NCI-H345 (cell line): ENCODE measurements around the gene PLCB1.

Experiments
- DNase-seq: peaks from one replicate; lab custom pipeline; 2025; lab: John Stamatoyannopoulos, UW

PLCB1 gene

GRCh38 chr20:8246153-8246552 lies 114.1 kb downstream of the PLCB1 start:
- no peak for DNase-seq

- DNase-seq = no peak
Measured at GRCh38 chr20:8246716-8247115, 114.7 kb downstream of the PLCB1 start.

DNA sequence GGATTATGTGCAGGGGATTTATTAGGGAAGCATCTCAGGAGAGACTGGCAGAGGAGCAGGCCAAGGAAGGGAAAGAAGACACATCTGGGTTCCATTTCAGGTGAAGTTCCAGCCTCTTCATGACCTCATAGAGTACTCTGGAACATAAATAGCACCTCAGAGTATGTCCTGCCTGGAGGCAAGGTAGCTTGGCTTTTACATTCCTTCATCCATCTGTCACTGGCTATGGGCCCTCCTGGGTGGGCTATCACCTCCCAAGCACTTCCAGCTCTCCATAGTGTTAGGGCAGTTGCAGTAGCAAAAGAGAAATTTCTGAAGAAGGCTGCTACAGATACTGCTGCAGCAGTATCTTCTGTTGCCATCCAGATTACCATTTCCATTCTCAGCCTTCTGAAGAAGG lies 116.0 kb downstream of the PLCB1 start:
- DNase-seq = no peak

DNA sequence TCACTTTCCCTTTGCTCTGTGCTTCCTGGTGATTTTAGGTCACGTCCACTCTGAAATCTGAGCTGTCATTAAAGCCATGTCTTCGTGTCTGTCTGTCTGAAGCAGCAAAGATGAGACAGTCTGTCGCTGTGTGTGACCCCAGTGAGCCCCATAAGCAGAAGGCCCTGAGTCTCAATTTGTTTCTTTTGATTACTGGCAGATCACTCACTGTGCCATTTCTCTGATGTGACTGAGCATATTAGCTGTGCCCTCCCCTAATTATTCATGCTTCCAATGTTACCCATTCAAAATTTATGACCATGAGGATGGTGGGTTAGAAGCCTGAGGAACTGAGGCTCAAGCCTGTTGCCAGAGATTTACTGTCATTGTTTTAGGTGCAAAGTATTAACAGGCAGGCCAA lies 117.6 kb downstream of the PLCB1 start:
- DNase-seq = no peak

DNA sequence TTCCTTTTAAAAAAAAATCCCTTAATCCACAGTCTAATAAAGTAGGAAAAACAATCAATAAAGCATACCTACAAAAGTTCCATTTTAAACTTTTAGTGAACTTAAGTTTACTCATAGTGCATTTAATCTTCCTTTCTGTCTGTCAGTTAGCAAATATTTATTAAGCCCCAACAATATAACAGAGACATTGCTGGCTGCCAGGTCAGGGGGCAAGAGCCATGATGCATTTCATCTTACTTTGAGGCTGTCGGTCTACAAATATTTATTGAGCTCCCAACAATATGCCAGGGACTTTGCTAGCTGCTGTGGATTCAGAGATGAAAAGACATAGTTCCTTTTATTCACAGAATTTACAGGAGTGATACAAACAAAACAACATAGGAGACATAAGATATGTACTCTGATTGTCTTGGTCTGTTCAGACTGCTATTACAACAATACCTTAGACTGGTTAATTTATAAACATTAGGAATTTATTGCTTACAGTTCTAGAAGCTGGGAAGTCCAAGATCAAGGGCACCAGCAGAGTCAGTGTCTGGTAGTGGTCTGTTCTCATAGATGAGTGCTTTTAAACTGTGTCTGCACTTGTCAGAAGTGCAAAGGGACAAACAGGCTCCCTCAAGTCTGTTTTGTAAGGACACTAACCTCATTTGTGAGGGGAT lies 118.6 kb downstream of the PLCB1 start:
- no peak for DNase-seq

GRCh38 chr20:8251201-8251575 lies 119.1 kb downstream of the PLCB1 start:
- no peak for DNase-seq

GRCh38 chr20:8254911-8255582 lies 123.0 kb downstream of the PLCB1 start:
- no peak for DNase-seq

DNA sequence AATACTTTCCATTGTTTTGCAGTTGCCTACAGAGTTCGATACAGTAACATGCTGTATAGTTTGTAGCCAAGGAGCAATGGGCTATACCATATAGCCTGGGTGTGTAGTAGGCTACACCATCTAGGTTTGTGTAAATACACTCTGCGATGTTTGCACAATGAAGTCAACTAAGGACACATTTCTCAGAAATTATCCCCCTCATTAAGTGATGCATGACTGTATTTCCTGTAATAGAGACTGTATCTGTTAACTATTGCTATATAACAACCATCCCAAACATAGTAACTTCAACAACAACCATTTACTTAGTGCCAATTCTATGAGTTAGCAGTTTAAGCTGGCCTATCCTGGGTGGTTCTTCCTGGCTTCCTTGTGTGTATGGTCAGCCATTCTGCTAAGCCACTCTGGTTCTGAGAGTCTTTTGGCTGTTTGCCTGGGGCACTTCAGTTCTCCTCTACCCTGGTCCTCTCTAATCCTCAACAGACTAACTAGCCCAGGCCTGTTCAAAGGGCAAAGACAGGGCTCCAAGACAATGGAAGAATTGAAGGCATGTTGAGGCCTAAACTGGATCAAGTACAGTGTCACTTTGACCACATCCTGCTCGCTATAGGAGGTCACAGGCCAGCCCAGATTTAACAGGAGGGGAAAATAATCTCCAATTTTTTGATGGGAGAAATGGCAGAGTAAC lies 124.0 kb downstream of the PLCB1 start:
- DNase-seq = peak; percentile 27

- DNase-seq = no peak
Measured at GRCh38 chr20:8260837-8261251, 128.8 kb downstream of the PLCB1 start.

GRCh38 chr20:8262721-8263120 lies 130.7 kb downstream of the PLCB1 start:
- no peak for DNase-seq

DNA sequence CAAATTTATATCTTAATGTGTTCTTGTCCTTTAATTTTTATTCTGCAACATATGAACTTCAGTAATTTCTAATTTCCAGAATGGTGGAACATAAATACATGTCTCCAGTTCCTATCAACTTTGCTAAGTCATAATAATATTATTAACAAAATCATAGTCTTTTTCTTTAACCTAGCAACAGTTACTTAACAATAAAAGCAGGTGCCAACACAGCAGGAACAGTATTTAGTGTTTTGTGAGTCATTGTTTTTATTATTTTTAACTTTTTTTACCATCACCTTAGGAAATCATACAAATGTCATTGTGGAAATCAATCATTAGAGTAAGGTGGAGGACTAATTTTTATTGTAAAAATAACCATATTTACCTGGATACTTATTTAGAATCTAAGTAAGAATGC lies 133.5 kb downstream of the PLCB1 start:
- DNase-seq = no peak

DNA sequence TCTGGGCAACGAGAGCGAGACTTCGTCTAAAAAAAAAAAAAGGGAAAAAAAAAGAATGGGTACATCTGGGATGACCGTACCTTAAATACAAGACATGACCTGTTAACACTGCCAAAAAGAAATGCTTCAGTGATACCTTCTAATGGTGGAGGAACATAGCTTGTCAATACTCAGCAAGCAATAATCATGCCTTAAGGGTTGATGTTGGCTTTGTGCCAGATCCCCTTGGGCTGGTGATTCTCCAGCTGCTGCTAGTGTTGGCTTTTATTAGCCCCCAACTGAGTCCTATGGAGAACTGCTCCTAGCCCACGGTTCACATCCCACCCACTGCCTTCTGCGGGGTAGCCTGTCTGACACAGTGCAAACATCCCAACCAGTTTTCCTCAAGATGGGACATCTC lies 134.9 kb downstream of the PLCB1 start:
- peak; percentile 99 for DNase-seq

DNA sequence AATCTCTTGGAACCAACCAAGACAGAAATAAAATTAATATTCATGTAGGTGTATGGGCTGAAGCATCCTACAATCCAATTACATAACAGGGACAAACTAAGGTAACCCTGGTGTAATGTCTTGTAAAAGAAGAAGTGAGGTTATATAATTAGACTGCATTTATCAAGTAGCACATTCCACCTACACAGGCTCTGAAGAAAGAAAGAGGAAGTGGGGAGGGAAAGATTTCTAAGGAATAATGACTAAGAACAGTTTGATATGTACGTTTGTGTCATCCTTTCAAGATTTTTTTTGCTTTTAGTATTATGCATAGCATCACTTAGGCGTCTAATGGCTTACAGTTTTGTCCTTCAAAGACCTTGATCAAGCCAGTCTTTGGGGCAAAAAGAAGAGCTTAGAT lies 139.7 kb downstream of the PLCB1 start:
- no peak for DNase-seq

GRCh38 chr20:8272766-8273165 lies 140.7 kb downstream of the PLCB1 start:
- no peak for DNase-seq

DNA sequence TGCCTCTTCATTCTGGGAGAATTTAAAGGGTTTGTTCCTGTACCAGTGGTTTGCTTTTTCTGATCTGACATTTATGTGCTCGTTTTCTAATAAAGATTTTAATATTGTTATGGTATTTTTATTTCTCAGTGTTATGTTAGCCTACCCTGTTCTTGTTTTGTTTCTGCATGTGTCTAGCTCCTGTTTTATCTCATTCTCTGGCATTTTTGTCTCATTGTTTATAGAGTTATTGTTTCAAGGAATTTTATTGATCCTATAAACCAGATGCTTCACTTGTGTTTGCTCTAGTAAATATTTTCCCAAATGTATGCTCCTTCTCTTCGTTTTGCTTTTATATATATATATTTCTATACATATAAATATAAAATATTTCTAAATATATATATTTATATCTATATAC lies 152.8 kb downstream of the PLCB1 start:
- DNase-seq = no peak

- no peak for DNase-seq
Measured at GRCh38 chr20:8287340-8287739, 155.3 kb downstream of the PLCB1 start.

DNA sequence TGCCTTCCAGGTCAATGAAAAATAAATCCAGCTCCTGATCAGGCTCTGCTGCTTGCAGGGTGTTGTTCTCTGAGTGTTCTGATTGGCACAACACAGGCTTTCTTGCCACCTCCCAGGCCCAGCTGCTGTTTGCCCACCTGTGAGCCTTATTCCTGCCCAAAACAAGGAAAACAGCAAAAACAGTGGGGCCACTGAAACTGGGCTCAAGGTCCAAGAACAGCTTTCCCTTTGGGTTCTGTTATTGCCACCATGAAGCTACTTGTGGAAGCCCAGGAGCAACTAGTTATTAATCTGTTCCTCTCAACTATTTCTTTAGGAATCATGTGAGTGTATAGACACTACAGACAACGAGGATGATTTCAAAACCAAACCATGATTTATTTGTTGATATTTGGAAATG lies 159.1 kb downstream of the PLCB1 start:
- no peak for DNase-seq

DNA sequence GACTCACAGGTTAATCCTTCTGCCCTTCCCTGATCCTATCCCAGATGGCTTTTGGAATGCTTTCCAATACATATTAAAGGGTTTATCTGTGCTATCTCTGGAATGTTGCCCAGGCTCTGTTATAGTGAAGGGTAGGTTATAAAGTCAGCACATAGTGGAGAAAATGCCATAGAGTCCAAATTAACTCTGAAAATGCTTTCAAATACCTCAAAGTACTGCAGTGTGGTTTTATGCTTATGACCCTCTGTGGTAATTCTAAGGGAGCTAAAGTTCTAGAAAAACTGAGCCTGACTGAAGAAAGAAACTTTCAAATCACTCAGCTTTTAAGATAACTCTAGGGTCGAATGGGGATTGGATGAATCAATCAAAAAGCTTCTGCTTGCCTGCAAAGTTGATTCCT lies 159.8 kb downstream of the PLCB1 start:
- DNase-seq = no peak

DNA sequence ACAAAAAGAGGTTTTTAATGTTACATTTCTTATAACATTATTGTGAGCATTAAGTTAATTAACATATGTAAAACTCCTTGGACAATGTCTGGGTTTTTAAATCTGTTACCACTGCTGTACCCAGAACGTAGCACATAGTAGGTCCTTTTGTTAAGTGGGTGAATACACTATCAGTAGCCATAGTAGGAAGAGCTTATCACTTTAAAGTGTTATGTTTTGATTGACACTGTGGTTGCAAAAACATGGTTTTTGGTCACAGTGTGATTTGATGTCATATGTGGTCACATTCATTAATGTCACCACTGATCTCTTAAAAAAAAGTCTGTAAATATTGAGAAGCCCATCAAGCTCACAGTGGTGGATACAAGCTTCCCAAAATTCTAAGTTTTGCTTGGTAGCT lies 160.7 kb downstream of the PLCB1 start:
- no peak for DNase-seq

DNA sequence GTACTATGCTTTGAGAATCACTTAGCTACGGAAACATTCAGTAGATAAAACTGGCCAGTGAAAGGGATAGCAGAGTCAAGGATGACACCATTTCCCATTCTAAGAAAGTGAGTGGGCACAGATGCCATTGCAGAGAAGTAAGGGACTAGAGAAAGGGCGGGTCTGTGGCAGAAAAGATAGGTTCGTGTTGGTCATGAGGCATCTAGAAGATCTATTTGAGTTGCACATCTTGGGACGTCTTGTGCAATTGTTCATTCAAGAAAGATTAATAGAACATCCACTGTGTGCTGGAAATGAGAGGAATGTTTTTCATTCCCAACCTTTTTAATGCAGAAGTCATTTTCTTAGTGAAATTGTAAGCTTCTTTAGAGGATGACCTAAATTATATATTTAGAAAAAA lies 161.7 kb downstream of the PLCB1 start:
- no peak for DNase-seq

DNA sequence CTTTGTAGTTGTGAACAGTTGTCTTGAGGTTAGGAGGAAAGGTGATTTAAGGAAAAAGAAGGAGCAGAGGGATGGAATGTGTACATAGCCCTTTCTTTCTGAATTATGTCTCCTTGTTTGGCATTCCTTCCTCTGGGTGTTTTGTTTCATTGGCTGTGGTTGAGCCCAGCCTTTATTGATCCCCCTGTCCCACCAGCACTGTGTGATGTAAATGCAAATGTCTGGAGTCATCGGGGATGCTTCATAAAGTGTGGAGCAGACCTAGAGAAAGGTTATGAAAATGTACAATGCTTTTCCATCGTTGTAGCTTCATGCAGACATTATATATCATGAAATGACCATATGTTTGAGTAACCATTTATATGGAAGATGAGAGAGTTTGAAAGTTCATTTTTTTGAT lies 164.5 kb downstream of the PLCB1 start:
- DNase-seq = no peak

DNA sequence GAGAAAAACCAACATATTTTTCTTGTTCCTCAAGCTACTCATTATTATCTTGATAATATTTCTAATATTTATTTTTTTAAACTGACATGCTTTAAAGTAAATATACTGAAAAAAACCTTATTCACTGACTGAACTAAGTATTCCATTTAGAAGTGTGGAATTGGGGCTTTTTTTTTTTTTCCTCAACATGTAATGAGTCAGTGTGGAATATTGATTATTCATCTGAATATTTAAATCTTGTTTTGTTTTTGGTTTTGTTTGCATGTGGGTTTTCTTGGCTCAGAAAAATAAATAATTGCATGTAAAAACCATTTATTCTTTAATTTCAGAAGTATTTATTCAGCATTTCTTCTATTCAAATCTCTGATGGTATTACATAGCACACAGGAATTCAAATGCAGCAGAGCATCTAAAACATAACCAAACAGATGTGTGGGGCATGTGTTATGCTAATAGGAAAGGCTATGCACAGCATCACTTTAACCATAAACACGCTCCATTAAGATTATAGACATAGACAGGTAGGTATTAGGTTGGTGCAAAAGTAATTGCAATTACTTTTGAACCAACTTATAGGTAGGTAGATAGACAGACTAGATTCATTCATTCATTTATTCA lies 166.5 kb downstream of the PLCB1 start:
- no peak for DNase-seq

DNA sequence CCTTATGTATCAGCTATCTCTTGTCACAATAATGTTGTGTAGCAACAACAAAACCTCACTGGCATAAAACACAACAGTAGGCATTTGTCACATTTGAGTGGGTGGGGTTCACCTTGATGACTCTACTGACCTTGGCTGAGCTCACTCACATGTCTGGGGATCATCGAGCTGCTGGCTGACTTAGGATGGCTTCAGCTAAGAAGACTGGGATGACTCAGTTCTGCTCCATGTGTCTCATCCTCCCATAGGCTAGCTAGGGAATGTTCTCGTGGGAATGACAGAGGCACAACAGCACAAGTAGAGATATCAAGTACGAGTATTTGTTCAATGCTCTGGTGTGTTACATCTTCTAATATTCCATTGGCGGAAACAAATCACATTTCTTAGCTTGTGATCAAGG lies 167.9 kb downstream of the PLCB1 start:
- no peak for DNase-seq
